SK-N-SH treated with all-trans-retinoic acid at 6 μM for 48 hours (cell line): Measurements from ENCODE around the gene RABGAP1.

Experiments used
- ARNTL ChIP-seq: fragments of 450-650 bp; formaldehyde crosslinking; IDR thresholded peaks from 2 replicates; pipeline ENCODE4 v1.5.0; 2020; ENCODE audit warnings: low read depth, mild to moderate bottlenecking, moderate library complexity, borderline replicate concordance
- CSDC2 ChIP-seq: fragments of 250-450 bp; sonication (Bioruptor Pico); IDR thresholded peaks from 2 replicates; pipeline ENCODE4 v1.5.0; 2020; ENCODE audit warnings: mild to moderate bottlenecking, moderate library complexity
- ZFP3 ChIP-seq: fragments of 250-450 bp; sonication (Bioruptor Pico); IDR thresholded peaks from 2 replicates; pipeline ENCODE4 v1.5.0; 2020; ENCODE audit warnings: mild to moderate bottlenecking, moderate library complexity
- ZFP30 ChIP-seq: fragments of 450-650 bp; formaldehyde crosslinking; IDR thresholded peaks from 2 replicates; pipeline ENCODE4 v1.5.0; 2022; ENCODE audit warnings: mild to moderate bottlenecking, moderate library complexity
- ZNF70 ChIP-seq: fragments of 450-650 bp; formaldehyde crosslinking; IDR thresholded peaks from 2 replicates; pipeline ENCODE4 v1.5.0; 2020; ENCODE audit warnings: mild to moderate bottlenecking, moderate library complexity
- ZNF8 ChIP-seq: fragments of 450-650 bp; formaldehyde crosslinking; IDR thresholded peaks from 2 replicates; pipeline ENCODE4 v1.5.0; 2020; ENCODE audit warnings: mild to moderate bottlenecking, moderate library complexity
- TF ChIP-seq, protein P1 (sequence below): fragments of 250-450 bp; sonication (Bioruptor Pico); IDR thresholded peaks from 2 replicates; pipeline ENCODE4 v1.5.1; 2020; ENCODE audit warnings: low read depth, mild to moderate bottlenecking, moderate library complexity
- TF ChIP-seq, protein P2 (sequence below): fragments of 250-450 bp; sonication (Bioruptor Pico); IDR thresholded peaks from 2 replicates; pipeline ENCODE4 v1.8.0; 2021; ENCODE audit warnings: low read depth, mild to moderate bottlenecking, moderate library complexity, borderline replicate concordance
- TF ChIP-seq, protein P3 (sequence below): fragments of 250-450 bp; sonication (Bioruptor Pico); IDR thresholded peaks from 2 replicates; pipeline ENCODE4 v1.8.0; 2020; ENCODE audit warnings: mild to moderate bottlenecking, moderate library complexity, borderline replicate concordance

DNA sequence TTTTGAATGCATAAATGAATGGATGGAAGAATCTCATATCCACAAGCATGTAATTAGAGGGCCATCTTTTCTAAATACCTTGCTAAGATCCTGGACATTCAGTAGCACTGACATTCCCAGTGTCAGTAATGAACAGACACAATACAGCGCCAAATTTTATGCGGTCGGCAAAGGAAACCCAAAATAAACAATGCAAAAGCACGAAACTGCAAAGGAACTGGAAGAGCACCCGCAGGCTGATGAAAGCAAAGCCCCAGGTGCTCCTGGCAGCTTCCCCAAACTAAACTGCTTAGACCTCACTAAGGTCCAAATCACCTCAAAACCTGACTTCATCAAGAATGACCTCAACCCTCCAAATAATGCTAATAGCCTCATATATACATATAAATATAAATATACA, 194.6 kb downstream of the RABGAP1 start:
- TF ChIP-seq ARNTL (CRISPR knock-in tag) (no peak), CSDC2 (CRISPR knock-in tag) (no peak), ZNF8 (CRISPR knock-in tag) (no peak), ZFP3 (no peak), ZFP30 (CRISPR knock-in tag) (no peak), ZNF70 (CRISPR knock-in tag) (no peak)
- TF ChIP-seq, protein P1, sequence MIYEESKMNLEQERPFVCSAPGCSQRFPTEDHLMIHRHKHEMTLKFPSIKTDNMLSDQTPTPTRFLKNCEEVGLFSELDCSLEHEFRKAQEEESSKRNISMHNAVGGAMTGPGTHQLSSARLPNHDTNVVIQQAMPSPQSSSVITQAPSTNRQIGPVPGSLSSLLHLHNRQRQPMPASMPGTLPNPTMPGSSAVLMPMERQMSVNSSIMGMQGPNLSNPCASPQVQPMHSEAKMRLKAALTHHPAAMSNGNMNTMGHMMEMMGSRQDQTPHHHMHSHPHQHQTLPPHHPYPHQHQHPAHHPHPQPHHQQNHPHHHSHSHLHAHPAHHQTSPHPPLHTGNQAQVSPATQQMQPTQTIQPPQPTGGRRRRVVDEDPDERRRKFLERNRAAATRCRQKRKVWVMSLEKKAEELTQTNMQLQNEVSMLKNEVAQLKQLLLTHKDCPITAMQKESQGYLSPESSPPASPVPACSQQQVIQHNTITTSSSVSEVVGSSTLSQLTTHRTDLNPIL (CRISPR knock-in tag) = no peak
- TF ChIP-seq, protein P2, sequence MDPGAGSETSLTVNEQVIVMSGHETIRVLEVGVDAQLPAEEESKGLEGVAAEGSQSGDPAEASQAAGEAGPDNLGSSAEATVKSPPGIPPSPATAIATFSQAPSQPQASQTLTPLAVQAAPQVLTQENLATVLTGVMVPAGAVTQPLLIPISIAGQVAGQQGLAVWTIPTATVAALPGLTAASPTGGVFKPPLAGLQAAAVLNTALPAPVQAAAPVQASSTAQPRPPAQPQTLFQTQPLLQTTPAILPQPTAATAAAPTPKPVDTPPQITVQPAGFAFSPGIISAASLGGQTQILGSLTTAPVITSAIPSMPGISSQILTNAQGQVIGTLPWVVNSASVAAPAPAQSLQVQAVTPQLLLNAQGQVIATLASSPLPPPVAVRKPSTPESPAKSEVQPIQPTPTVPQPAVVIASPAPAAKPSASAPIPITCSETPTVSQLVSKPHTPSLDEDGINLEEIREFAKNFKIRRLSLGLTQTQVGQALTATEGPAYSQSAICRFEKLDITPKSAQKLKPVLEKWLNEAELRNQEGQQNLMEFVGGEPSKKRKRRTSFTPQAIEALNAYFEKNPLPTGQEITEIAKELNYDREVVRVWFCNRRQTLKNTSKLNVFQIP = no peak
- TF ChIP-seq, protein P3, sequence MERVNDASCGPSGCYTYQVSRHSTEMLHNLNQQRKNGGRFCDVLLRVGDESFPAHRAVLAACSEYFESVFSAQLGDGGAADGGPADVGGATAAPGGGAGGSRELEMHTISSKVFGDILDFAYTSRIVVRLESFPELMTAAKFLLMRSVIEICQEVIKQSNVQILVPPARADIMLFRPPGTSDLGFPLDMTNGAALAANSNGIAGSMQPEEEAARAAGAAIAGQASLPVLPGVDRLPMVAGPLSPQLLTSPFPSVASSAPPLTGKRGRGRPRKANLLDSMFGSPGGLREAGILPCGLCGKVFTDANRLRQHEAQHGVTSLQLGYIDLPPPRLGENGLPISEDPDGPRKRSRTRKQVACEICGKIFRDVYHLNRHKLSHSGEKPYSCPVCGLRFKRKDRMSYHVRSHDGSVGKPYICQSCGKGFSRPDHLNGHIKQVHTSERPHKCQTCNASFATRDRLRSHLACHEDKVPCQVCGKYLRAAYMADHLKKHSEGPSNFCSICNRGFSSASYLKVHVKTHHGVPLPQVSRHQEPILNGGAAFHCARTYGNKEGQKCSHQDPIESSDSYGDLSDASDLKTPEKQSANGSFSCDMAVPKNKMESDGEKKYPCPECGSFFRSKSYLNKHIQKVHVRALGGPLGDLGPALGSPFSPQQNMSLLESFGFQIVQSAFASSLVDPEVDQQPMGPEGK (CRISPR knock-in tag) = no peak
